Smooth muscle cell of bladder (primary cell): ENCODE data around the gene FAM162B. TPM values are rescaled to one million over a fixed set of nuclear protein-coding genes. Genes with fewer than 3 reads are reported as not detected.

ENCODE experiments used
- total RNA-seq: library from RNA; depleted of rRNA; stranded (reverse); fragments of >200 nt; gene quantifications from 2 replicates; pipeline ENCODE4 v1.2.3, GENCODE V29; 2014

Gene FAM162B
- total RNA-seq = 1.4 and 1.8 TPM in 2 replicates

DNA sequence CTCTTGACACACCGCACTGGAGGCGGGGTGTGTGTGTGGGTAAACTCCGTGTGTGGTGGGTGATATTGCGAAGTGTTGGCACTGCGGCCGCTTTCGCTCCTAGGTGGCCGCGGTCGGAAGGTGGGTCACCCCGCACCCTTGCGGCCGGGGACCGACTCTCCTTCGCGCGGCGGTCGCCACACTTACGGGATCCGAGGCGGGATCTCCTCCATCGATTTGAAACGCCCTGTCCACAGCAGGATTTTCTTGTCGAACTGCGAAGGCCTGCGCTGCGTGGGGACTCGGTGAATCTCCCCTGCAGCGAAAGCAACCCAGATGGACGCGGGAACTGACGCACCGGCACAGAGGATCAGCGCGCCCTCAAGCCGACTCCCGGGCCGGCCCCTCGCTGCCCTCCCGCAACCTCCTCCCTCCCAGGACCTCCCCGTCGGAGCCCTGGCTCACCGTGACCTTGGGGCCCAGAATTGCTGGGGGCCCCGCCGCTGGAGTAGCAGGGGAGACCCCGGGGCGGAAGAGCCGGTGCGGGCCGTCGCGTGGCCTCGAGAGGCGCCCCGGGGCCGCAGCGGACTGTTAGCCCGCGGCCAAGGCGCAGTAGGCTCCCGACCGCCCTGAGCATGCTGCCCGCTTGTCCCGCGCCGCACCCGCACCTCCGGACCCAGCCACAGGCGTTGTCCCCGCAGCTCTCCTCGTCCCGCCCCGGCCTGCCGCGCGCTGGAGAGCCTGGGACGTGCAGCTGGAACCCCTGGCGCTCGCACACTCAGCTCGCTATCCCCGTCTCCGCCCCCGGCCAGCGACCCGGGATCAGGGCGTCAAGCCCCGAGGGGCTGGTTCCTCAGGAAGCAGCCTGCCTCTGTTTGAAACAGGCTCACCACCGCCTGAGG is at the start of gene FAM162B:
Gene FAM162B, minus strand, starts transcription at position 759 of the 881 bp plus-strand sequence. Its CDS starts 143 bp downstream, at position 616.

Other genes starting within 250 kb of the FAM162B start
- gene TRAPPC3L, start 220.0 kb downstream of the FAM162B start, total RNA-seq = 0.09 and 0.14 TPM in 2 replicates
- gene CALHM4, start 212.0 kb downstream of the FAM162B start, total RNA-seq = not detected in 2 replicates
- 21.1 and 21.9 TPM in 2 replicates for gene RWDD1, start 194.2 kb downstream of the FAM162B start, total RNA-seq
- gene RSPH4A, start 149.2 kb downstream of the FAM162B start, total RNA-seq = under 0.01 and 0.09 TPM in 2 replicates
- 14.1 and 16.4 TPM in 2 replicates for gene ZUP1, start 97.0 kb downstream of the FAM162B start, total RNA-seq
- gene KPNA5, start 84.5 kb downstream of the FAM162B start, total RNA-seq = 6.1 and 7.2 TPM in 2 replicates
- not detected in 2 replicates for gene GPRC6A, start 63.4 kb upstream of the FAM162B start, total RNA-seq
- not detected in 2 replicates for gene RFX6, start 111.5 kb upstream of the FAM162B start, total RNA-seq